GM21423 (cell line): ENCODE results near the gene SLC2A5.

Experiments used
- ATAC-seq: cut with Tn5 transposase; IDR thresholded peaks from one replicate; pipeline ENCODE4 v1.9.1; 2021; ENCODE audit warnings: mild to moderate bottlenecking, moderate library complexity; ENCODE audit not compliant: unreplicated experiment

The SLC2A5 gene

GRCh38 chr1:9065213-9065751 lies 4.2 kb downstream of the SLC2A5 start:
- ATAC-seq: no peak

DNA sequence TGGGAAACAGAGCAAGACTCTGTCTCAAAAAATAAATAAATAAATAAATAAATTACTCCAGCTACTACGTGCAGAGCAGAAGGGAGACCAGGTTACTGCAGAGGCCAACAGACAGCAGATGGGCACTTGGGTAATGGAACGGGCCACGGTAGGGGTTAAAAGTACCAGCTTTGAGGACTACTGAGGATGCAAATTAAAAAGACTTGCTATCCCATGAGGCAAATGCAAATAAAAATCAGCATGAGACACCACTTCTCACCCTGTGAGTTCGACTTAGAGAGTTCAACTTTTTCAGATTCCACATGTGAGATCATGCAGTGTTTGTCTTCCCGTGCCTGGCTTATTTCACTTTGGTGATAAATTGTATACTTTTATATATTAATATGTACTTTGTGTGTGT lies 6.6 kb downstream of the SLC2A5 start:
- ATAC-seq: no peak

DNA sequence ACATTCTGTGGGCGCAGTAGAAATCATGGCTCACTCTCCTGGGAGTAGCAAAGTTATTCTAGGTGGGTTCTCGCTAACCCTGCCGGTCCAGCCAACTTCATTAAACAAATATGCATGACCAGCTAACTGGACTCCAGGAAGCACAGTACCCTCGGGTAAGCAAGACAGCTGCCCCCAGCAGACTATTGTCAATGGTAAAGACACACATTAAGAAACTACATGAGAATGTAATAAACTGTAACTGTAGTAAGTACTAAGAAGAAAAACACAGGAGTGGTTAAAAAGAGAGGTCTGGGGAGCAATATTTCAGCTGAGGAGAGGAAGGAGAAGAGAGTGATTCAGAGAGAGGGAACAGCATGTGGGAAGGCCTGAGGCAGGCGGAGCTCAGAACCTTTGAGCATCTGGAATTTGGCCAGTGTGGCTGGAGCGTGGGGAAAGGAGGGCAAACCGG lies 7.4 kb downstream of the SLC2A5 start:
- ATAC-seq: no peak

GRCh38 chr1:9061252-9061960 lies 8.0 kb downstream of the SLC2A5 start:
- no peak for ATAC-seq

GRCh38 chr1:9059891-9060744 lies 9.3 kb downstream of the SLC2A5 start:
- no peak for ATAC-seq

GRCh38 chr1:9058465-9058864 lies 11.0 kb downstream of the SLC2A5 start:
- ATAC-seq: no peak

DNA sequence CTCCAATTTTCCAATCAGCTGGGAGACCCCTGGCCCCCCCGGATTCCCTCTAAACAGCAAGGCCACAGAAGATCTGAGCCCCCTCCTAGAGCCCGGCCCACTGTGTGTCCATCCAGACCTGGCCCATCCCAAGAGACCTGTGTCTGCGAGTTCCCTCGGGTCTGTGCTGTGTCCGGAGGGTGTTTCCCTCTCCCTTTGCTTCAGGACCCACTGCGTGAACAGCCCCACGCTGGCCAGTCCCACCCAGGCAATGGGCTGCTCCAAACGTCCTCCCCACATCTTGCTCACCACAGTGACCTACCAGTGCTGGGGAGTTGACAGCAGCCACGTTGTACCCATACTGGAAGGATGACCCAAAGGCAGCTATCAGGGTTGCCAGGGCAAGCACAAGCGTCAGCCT lies 11.6 kb downstream of the SLC2A5 start:
- no peak for ATAC-seq

DNA sequence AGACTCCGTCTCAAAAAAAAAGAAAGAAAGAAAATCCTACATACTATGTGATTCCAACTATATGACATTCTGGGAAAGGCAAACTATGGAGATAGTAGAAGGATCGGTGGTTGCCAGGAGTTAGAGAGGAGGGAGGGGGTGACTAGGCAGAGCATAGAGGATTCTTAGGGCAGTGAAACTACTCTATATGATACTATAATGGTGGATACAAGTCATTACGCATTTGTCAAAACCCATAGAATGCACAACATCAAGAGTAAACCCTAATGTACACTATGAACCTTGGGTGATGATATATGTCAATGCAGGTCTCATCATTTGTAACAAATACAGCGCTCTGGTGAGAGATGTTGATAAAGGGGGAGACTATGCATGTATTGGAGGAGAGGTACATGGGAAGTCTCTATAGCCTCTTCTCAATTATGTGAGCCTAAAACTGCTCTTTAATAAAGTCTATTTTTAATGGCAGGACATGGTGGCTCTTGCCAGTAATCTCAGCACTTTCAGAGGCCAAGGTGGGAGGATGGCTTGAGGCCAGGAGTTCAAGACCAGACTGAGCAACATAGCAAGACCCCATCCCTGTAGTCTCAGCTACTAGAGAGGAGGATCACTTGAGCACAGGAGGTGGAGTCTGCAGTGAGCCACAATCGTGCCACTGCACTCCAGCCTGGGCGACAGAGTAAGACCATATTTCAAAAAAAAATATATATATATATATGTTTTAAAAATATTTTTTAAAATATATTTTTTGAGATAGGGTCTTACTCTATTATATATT lies 17.0 kb downstream of the SLC2A5 start:
- ATAC-seq: no peak

- no peak for ATAC-seq
Observed at GRCh38 chr1:9051379-9051778, 18.1 kb downstream of the SLC2A5 start.

DNA sequence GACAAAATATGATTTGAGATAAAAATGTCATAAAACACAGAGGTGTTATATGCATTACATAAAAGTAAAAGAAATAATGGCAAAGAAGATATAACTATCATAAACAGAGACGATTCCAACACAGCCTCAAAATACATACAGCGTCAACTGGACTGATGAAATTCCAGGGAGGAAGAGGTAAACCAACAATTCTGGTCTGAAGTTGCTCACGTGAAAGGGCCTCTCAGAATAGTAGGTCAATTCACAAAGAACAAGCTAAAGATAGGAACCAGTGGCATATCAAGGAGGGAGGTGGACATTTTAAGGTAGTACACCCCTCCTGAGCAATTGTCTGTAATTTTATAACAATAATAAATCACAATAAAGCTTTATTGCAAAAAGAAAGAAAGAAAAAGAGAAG lies 18.6 kb downstream of the SLC2A5 start:
- no peak for ATAC-seq

GRCh38 chr1:9048551-9048950 lies 20.9 kb downstream of the SLC2A5 start:
- ATAC-seq: no peak

- no peak for ATAC-seq
Observed at GRCh38 chr1:9047019-9047418, 22.4 kb downstream of the SLC2A5 start.

GRCh38 chr1:9045861-9046510 lies 23.4 kb downstream of the SLC2A5 start:
- ATAC-seq: no peak

GRCh38 chr1:9044236-9044635 lies 25.2 kb downstream of the SLC2A5 start:
- no peak for ATAC-seq

- no peak for ATAC-seq
Observed at GRCh38 chr1:9042272-9042671, 27.2 kb downstream of the SLC2A5 start.

DNA sequence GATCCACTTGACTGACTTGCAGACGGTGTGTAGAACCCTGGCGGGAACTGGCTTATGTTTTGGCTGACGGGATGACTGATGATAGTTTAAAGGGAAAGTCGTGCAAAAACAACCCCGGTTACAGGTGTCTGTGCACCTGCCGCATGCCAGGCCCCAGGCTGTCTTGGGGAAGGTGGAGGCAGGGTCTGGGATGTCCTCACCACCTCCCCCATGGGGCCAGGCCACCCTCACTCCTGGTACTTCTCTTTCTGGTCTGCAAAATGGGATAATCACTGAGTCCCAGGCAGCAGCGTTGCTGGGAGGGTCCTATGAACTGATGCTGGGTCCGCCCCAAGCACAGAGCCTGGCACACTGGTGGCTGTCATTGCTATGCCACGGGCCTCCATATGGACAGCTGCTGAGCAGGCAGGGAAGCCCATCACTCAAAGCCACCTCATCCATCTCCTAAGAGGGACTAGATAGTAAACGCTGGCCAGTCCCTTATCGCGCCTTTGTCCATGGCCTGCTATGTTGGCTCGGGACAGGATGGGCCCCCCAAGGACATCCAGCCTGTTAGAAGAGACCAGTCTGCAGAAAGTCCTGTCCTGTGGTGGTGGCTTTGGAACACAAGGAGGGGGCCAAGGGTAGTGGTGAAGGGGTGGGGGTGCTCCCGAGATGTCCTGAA lies 28.2 kb downstream of the SLC2A5 start:
- no peak for ATAC-seq

- no peak for ATAC-seq
Observed at GRCh38 chr1:9040659-9041030, 28.8 kb downstream of the SLC2A5 start.

- ATAC-seq: no peak
Observed at GRCh38 chr1:9039761-9040658, 29.4 kb downstream of the SLC2A5 start.
